Neural progenitor cell (in vitro differentiated cells): ENCODE results near the gene PRUNE1. TPM values are rescaled to one million over a fixed set of nuclear protein-coding genes. Genes with fewer than 3 reads are reported as not detected.

Experiments used
- DNase-seq: peaks from one replicate; pipeline ENCODE4 v3.0.0-alpha.2; 2016; ENCODE audit warnings: low spot score
- H2AFZ ChIP-seq: fragments of 200-600 bp; sonication (generic); replicated peaks from 2 replicates; pipeline ENCODE4 v1.6.1; 2016; ENCODE audit warnings: antibody characterized with exemption
- H3F3A ChIP-seq: fragments of 200-600 bp; sonication (generic); 2 replicates; pipeline ENCODE4 v1.6.1; 2016; ENCODE audit warnings: antibody characterized with exemption, low read depth
- H3K27ac ChIP-seq: fragments of 200-600 bp; sonication (generic); 2 replicates; pipeline ENCODE4 v1.5.1; 2016; ENCODE audit warnings: mild to moderate bottlenecking
- H3K27me3 ChIP-seq: fragments of 200-600 bp; sonication (generic); 2 replicates; pipeline ENCODE4 v1.6.1; 2016; ENCODE audit warnings: mild to moderate bottlenecking, moderate library complexity
- H3K36me3 ChIP-seq: fragments of 200-600 bp; sonication (generic); 2 replicates; pipeline ENCODE4 v1.5.1; 2016
- H3K4me1 ChIP-seq: fragments of 200-600 bp; sonication (generic); 2 replicates; pipeline ENCODE4 v1.6.1; 2016; ENCODE audit warnings: mixed run types
- H3K4me2 ChIP-seq: fragments of 200-600 bp; sonication (generic); 2 replicates; pipeline ENCODE4 v1.6.1; 2016
- H3K4me3 ChIP-seq: fragments of 200-600 bp; sonication (generic); 2 replicates; pipeline ENCODE4 v1.5.1; 2016
- H3K79me2 ChIP-seq: fragments of 200-600 bp; sonication (generic); 2 replicates; pipeline ENCODE4 v1.6.1; 2016; ENCODE audit warnings: low read depth
- H3K9ac ChIP-seq: fragments of 200-600 bp; sonication (generic); 2 replicates; pipeline ENCODE4 v1.6.1; 2016
- H3K9me3 ChIP-seq: fragments of 200-600 bp; sonication (generic); 2 replicates; pipeline ENCODE4 v1.5.1; 2016; ENCODE audit warnings: low read depth
- H4K20me1 ChIP-seq: fragments of 200-600 bp; sonication (generic); 2 replicates; pipeline ENCODE4 v1.6.1; 2016; ENCODE audit warnings: low read depth
- H3K27ac Mint-ChIP-seq: 3 replicates; pipeline ENCODE4 v1.8.0; 2021; ENCODE audit warnings: mixed read lengths
- H3K27me3 Mint-ChIP-seq: 2 replicates; pipeline ENCODE4 v1.8.0; 2022; ENCODE audit warnings: low read depth, mild to moderate bottlenecking, inconsistent platforms, moderate library complexity, mixed read lengths; ENCODE audit not compliant: insufficient read depth
- H3K36me3 Mint-ChIP-seq: 3 replicates; pipeline ENCODE4 v1.8.0; 2021; ENCODE audit warnings: mixed read lengths
- H3K4me1 Mint-ChIP-seq: 3 replicates; pipeline ENCODE4 v1.8.0; 2021; ENCODE audit warnings: mixed read lengths
- H3K4me3 Mint-ChIP-seq: 3 replicates; pipeline ENCODE4 v1.8.0; 2021; ENCODE audit warnings: mild to moderate bottlenecking, moderate library complexity, mixed read lengths
- H3K9me3 Mint-ChIP-seq: 3 replicates; pipeline ENCODE4 v1.8.0; 2020; ENCODE audit warnings: mixed read lengths
- CTCF ChIP-seq: fragments of 200-600 bp; sonication (generic); IDR thresholded peaks from 2 replicates; pipeline ENCODE4 v1.5.1; 2017; ENCODE audit warnings: antibody characterized with exemption, mild to moderate bottlenecking
- EZH2 ChIP-seq: fragments of 200-600 bp; sonication (generic); IDR thresholded peaks from 2 replicates; pipeline ENCODE4 v1.6.1; 2017; ENCODE audit warnings: antibody characterized with exemption, mild to moderate bottlenecking, moderate library complexity
- EZH2phosphoT487 ChIP-seq: fragments of 200-600 bp; sonication (generic); IDR thresholded peaks from 2 replicates; pipeline ENCODE4 v1.6.1; 2017; ENCODE audit warnings: antibody characterized with exemption
- total RNA-seq: library from RNA; depleted of rRNA; stranded (reverse); fragments of >200 nt; gene quantifications from 2 replicates; pipeline ENCODE4 v1.2.3, GENCODE V29; 2015; ENCODE audit warnings: low replicate concordance

The PRUNE1 gene
- total RNA-seq, 1 donor from 2014 or later, result 27.0 TPM

GRCh38 chr1:150997126-150997872 is 10.9 kb upstream of the PRUNE1 start:
- Histone ChIP-seq H3K79me2 (no peaks in the 10 kb centered on the region), H3K27me3 (no peaks in the 10 kb centered on the region), H3F3A (no peaks in the 10 kb centered on the region), H3K4me1 (peaks cover 3% of the 10 kb centered on the region), H2AFZ (no peak overlapping the region), H3K36me3 (no peaks in the 10 kb centered on the region), H3K4me2 (no peak overlapping the region), H4K20me1 (no peaks in the 10 kb centered on the region), H3K9me3 (no peaks in the 10 kb centered on the region), H3K4me3 (no peak overlapping the region), H3K27ac (no peak overlapping the region), H3K9ac (no peak overlapping the region)
- Mint-ChIP-seq H3K9me3 (no peaks in the 10 kb centered on the region), H3K4me1 (peaks cover 6% of the 10 kb centered on the region), H3K27me3 (peaks cover 3% of the 10 kb centered on the region), H3K4me3 (no peak overlapping the region), H3K27ac (no peak overlapping the region), H3K36me3 (peaks cover 15% of the 10 kb centered on the region)
- DNase-seq, result no peak
- TF ChIP-seq EZH2phosphoT487, result no peak
- TF ChIP-seq EZH2, result no peak
- TF ChIP-seq CTCF, result no peak

- Histone ChIP-seq H4K20me1 (no peaks in the 10 kb centered on the region), H3K79me2 (no peaks in the 10 kb centered on the region), H3K9me3 (no peaks in the 10 kb centered on the region), H3K27ac (no peak overlapping the region), H3K4me3 (no peak overlapping the region), H3K4me2 (no peak overlapping the region), H3K9ac (no peak overlapping the region), H3F3A (no peaks in the 10 kb centered on the region), H3K4me1 (peaks cover 3% of the 10 kb centered on the region), H3K36me3 (no peaks in the 10 kb centered on the region), H3K27me3 (no peaks in the 10 kb centered on the region), H2AFZ (no peak overlapping the region)
- Mint-ChIP-seq H3K27me3 (peaks cover 3% of the 10 kb centered on the region), H3K4me1 (peaks cover 10% of the 10 kb centered on the region), H3K36me3 (peaks cover 18% of the 10 kb centered on the region), H3K9me3 (no peaks in the 10 kb centered on the region), H3K27ac (no peak overlapping the region), H3K4me3 (no peak overlapping the region)
- DNase-seq, result no peak
- TF ChIP-seq CTCF, result no peak
- no peak for TF ChIP-seq EZH2phosphoT487
- no peak for TF ChIP-seq EZH2
These were observed 10.3 kb upstream of the PRUNE1 start for GRCh38 chr1:150997949-150998348.

GRCh38 chr1:150999051-150999674 is 9.1 kb upstream of the PRUNE1 start:
- peaks cover 18% of the 10 kb centered on the region for H3K36me3 Mint-ChIP-seq
- H3K79me2 ChIP-seq, result no peaks in the 10 kb centered on the region
- no peaks in the 10 kb centered on the region for H4K20me1 ChIP-seq
- H3K9ac ChIP-seq, result no peak overlapping the region
- H3K4me3 ChIP-seq, result no peak overlapping the region
- no peak overlapping the region for H2AFZ ChIP-seq
- H3K4me1 ChIP-seq, result peaks cover 3% of the 10 kb centered on the region
- no peaks in the 10 kb centered on the region for H3K9me3 ChIP-seq
- no peak overlapping the region for H3K27ac ChIP-seq
- H3K36me3 ChIP-seq, result no peaks in the 10 kb centered on the region
- no peaks in the 10 kb centered on the region for H3K9me3 Mint-ChIP-seq
- H3K4me3 Mint-ChIP-seq, result no peak overlapping the region
- H3K4me2 ChIP-seq, result no peak overlapping the region
- DNase-seq, result no peak
- H3F3A ChIP-seq, result no peaks in the 10 kb centered on the region
- peaks cover 12% of the 10 kb centered on the region for H3K4me1 Mint-ChIP-seq
- H3K27ac Mint-ChIP-seq, result no peak overlapping the region
- H3K27me3 ChIP-seq, result no peaks in the 10 kb centered on the region
- TF ChIP-seq EZH2phosphoT487 (no peak), CTCF (no peak), EZH2 (no peak)
- H3K27me3 Mint-ChIP-seq, result peaks cover 3% of the 10 kb centered on the region
